ENCODE results near the gene SHB.

The SHB gene

GRCh38 chr9:38085308-38085707, 16.3 kb upstream of the SHB start:
- DNase-seq = no peak

- peak; percentile 31 for DNase-seq
Observed at GRCh38 chr9:38084556-38084880, 15.5 kb upstream of the SHB start.

GRCh38 chr9:38083858-38084555, 15.0 kb upstream of the SHB start:
- DNase-seq = no peak

- DNase-seq = no peak
Observed at GRCh38 chr9:38082446-38083287, 13.6 kb upstream of the SHB start.

GRCh38 chr9:38081356-38082108, 12.5 kb upstream of the SHB start:
- DNase-seq = no peak

GRCh38 chr9:38079461-38080031, 10.5 kb upstream of the SHB start:
- DNase-seq = no peak

- DNase-seq = no peak
Observed at GRCh38 chr9:38075272-38075671, 6.2 kb upstream of the SHB start.

- no peak for DNase-seq
Observed at GRCh38 chr9:38074441-38074961, 5.5 kb upstream of the SHB start.

GRCh38 chr9:38073882-38074281, 4.9 kb upstream of the SHB start:
- no peak for DNase-seq

- no peak for DNase-seq
Observed at GRCh38 chr9:38071470-38072134, 2.6 kb upstream of the SHB start.

GRCh38 chr9:38067859-38068681, 957 bp downstream of the SHB start:
- no peak for DNase-seq

- no peak for DNase-seq
Observed at GRCh38 chr9:38066914-38067858, 1.8 kb downstream of the SHB start.

- DNase-seq = no peak
Observed at GRCh38 chr9:38066197-38066913, 2.7 kb downstream of the SHB start.

- no peak for DNase-seq
Observed at GRCh38 chr9:38065369-38066075, 3.5 kb downstream of the SHB start.

GRCh38 chr9:38064842-38065368, 4.1 kb downstream of the SHB start:
- no peak for DNase-seq

GRCh38 chr9:38063363-38063707, 5.7 kb downstream of the SHB start:
- no peak for DNase-seq

- DNase-seq = no peak
Observed at GRCh38 chr9:38062498-38063362, 6.3 kb downstream of the SHB start.

GRCh38 chr9:38062106-38062497, 6.9 kb downstream of the SHB start:
- DNase-seq = no peak

All from midbrain (tissue), 1 donor.